GM19023 (cell line): ENCODE data around the gene SAP25.
"Not testable (repeated sequence)": the region's sequence is repeated elsewhere in the genome, so short reads cannot be mapped to it uniquely, and the experiment has no call there.

Experiments used
- ATAC-seq: cut with Tn5 transposase; IDR thresholded peaks from one replicate; pipeline ENCODE4 v1.9.1; 2021; ENCODE audit warnings: mild to moderate bottlenecking, moderate library complexity; ENCODE audit not compliant: unreplicated experiment

SAP25 gene

GRCh38 chr7:100538654-100539435 is 34.9 kb downstream of the SAP25 start, which contains the start of gene AGFG2:
TSS of gene AGFG2 (plus strand) at chr7:100539203. CDS start at chr7:100539347, 144 bp downstream.
- peak; percentile 95 for ATAC-seq

DNA sequence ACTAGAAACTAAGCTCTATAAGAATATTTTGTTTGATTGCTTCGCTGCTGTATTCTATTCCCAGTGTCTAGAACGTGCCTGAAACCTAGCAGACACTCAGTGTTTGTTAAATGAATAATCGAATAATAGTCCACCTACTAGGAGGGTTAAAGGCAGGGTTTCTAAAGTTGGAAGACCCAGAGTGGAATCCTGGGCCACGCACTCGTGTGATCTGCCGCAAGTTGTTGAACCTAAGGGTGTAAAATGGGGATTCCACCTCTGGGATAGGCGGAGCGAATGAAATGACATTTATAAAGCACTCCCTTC is 35.4 kb downstream of the SAP25 start:
- no peak for ATAC-seq

- ATAC-seq, result not testable (repeated sequence)
Observed at GRCh38 chr7:100536695-100537094, 37.0 kb downstream of the SAP25 start.

DNA sequence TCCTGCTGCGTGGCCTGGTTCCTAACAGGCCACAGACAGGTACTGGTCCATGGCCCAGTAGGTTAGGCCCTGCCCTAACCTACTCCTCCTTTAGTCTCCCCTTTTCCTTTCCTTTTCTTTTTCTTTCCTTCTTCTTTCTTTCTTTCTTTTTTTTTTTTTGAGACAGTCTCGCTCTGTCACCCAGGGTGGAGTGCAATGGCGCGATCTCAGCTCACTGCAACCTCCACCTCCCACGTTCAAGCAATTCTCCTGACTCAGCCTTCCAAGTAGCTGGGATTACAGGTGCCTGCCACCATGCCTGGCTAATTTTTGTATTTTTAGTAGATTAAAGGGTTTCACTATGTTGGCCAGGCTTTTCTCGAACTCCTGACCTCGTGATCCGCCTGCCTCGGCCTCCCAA is 37.7 kb downstream of the SAP25 start:
- ATAC-seq, result not testable (repeated sequence)

- no peak for ATAC-seq
Observed at GRCh38 chr7:100532165-100533022, 41.3 kb downstream of the SAP25 start.

GRCh38 chr7:100528108-100528866 is 45.4 kb downstream of the SAP25 start:
- ATAC-seq, result not testable (repeated sequence)

DNA sequence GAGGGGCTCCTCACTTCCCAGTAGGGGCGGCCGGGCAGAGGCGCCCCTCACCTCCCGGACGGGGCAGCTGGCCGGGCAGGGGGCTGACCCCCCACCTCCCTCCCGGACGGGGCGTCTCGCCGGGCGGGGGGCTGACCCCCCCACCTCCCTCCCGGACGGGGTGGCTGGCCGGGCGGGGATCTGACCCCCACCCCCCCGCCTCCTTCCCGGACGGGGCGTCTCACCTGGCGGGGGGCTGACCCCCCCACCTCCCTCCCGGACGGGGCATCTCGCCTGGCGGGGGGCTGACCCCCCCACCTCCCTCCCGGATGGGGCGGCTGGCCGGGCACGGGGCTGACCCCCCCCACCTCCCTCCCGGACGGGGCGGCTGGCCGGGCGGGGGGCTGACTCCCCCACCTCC is 50.5 kb downstream of the SAP25 start:
- ATAC-seq, result not testable (repeated sequence)
